RWPE2 (cell line): Measurements from ENCODE around the gene PEPD.
A peak's percentile ranks its signal among the peaks of the same experiment; 100 is the strongest.

ENCODE experiments used
- ATAC-seq: fragments of 200-7000 bp; cut with Tn5 transposase; 3 replicates; pipeline ENCODE4 v1.9.1; 2021; ENCODE audit warnings: low read depth
- DNase-seq: peaks from one replicate; pipeline ENCODE4 v3.0.0-alpha.2; 2020; ENCODE audit warnings: low spot score
- H3K27ac ChIP-seq: fragments of 450-650 bp; 2 replicates; pipeline ENCODE4 v1.5.1; 2017; ENCODE audit warnings: mild to moderate bottlenecking; ENCODE audit not compliant: poor library complexity, severe bottlenecking
- H3K27me3 ChIP-seq: fragments of 250-450 bp; sonication (Bioruptor Pico); 2 replicates; pipeline ENCODE4 v1.5.1; 2021; ENCODE audit warnings: mild to moderate bottlenecking, moderate library complexity; ENCODE audit not compliant: insufficient read depth, poor library complexity, severe bottlenecking
- H3K36me3 ChIP-seq: fragments of 250-450 bp; sonication (Bioruptor Pico); 2 replicates; pipeline ENCODE4 v1.5.1; 2020; ENCODE audit warnings: low read depth, mild to moderate bottlenecking, moderate library complexity
- H3K4me1 ChIP-seq: fragments of 250-450 bp; sonication (Bioruptor Pico); 2 replicates; pipeline ENCODE4 v1.5.1; 2021; ENCODE audit warnings: mild to moderate bottlenecking, moderate library complexity; ENCODE audit not compliant: insufficient read depth, poor library complexity, severe bottlenecking
- H3K4me3 ChIP-seq: fragments of 250-450 bp; sonication (Bioruptor Pico); 2 replicates; pipeline ENCODE4 v1.5.1; 2021; ENCODE audit warnings: mild to moderate bottlenecking, moderate library complexity; ENCODE audit not compliant: severe bottlenecking
- H3K9me3 ChIP-seq: fragments of 250-450 bp; sonication (Bioruptor Pico); 2 replicates; pipeline ENCODE4 v1.5.1; 2021; ENCODE audit warnings: mild to moderate bottlenecking, moderate library complexity; ENCODE audit not compliant: severe bottlenecking
- TF ChIP-seq, protein P1 (sequence below): fragments of 450-650 bp; IDR thresholded peaks from one replicate; pipeline ENCODE4 v1.5.1; 2017; ENCODE audit warnings: mild to moderate bottlenecking, moderate library complexity; ENCODE audit not compliant: poor library complexity, severe bottlenecking

Gene PEPD

GRCh38 chr19:33373453-33374235 lies 147.9 kb downstream of the PEPD start, which contains the start of gene CEBPG:
Gene CEBPG, plus strand, starts transcription at chr19:33373709. Its CDS starts 5,531 bp downstream, at chr19:33379240.
- TF ChIP-seq, protein P1, sequence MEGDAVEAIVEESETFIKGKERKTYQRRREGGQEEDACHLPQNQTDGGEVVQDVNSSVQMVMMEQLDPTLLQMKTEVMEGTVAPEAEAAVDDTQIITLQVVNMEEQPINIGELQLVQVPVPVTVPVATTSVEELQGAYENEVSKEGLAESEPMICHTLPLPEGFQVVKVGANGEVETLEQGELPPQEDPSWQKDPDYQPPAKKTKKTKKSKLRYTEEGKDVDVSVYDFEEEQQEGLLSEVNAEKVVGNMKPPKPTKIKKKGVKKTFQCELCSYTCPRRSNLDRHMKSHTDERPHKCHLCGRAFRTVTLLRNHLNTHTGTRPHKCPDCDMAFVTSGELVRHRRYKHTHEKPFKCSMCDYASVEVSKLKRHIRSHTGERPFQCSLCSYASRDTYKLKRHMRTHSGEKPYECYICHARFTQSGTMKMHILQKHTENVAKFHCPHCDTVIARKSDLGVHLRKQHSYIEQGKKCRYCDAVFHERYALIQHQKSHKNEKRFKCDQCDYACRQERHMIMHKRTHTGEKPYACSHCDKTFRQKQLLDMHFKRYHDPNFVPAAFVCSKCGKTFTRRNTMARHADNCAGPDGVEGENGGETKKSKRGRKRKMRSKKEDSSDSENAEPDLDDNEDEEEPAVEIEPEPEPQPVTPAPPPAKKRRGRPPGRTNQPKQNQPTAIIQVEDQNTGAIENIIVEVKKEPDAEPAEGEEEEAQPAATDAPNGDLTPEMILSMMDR = peak; percentile 47
- Histone ChIP-seq H3K9me3 (no peaks in the 10 kb centered on the region), H3K36me3 (peaks cover 25% of the 10 kb centered on the region), H3K4me1 (peaks cover 42% of the 10 kb centered on the region), H3K27ac (peak within 1 kb of the TSS; percentile 83), H3K4me3 (peak within 1 kb of the TSS; percentile 91), H3K27me3 (no peaks in the 10 kb centered on the region)
- DNase-seq (peak; percentile 88), ATAC-seq (peak; percentile 88)

- ATAC-seq (peak; percentile 4; the same call in 1 of the 3 replicates), DNase-seq (no peak)
- H3K36me3 ChIP-seq = peaks cover 11% of the 10 kb centered on the region
- peaks cover 34% of the 10 kb centered on the region for H3K4me1 ChIP-seq
- H3K27ac ChIP-seq = peak overlapping the region; percentile 74
- H3K27me3 ChIP-seq = no peaks in the 10 kb centered on the region
- no peaks in the 10 kb centered on the region for H3K9me3 ChIP-seq
- TF ChIP-seq, protein P1 = no peak
- H3K4me3 ChIP-seq = no peak overlapping the region
Observed at GRCh38 chr19:33370783-33371182, 150.8 kb downstream of the PEPD start.

DNA sequence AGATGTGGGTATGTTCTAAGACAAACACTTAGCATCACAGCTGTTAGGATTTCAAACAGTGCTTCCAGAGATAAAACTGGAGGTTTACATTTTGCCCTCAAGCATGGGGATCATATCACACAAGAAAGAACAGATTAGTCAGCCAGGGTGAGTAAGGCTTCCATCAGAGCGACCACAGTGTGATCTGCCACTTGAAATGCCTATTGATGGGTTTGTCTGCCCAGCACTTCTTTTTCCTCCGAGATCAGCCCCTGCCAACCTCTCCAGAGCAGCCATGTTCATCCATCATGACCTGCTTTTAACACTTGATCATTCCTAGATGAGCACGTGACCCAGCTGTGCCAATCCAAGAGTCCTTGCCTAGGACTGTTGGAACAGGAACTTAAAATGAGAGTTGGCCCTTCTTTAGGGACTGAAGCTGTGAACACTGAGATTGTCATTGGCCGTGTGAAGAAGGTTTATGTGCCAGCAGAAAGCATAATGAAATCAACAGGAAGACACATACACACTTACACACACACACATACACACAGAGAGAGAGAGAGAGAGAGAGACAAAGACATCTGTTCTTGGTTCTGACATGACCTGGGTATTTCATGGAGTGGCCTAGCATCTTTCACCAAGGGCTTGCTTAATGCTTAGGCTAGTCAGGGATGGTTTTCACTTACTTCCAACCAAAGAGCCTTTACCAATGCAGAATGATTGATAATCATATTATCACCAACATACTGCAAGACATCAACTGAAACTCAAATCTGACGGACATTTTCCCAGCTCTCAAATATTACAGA lies 153.3 kb downstream of the PEPD start:
- Histone ChIP-seq H3K4me1 (peaks cover 25% of the 10 kb centered on the region), H3K27ac (peak overlapping the region; percentile 69), H3K9me3 (no peaks in the 10 kb centered on the region), H3K4me3 (no peak overlapping the region), H3K36me3 (no peaks in the 10 kb centered on the region), H3K27me3 (no peaks in the 10 kb centered on the region)
- TF ChIP-seq, protein P1 = no peak
- ATAC-seq (peak; percentile 95), DNase-seq (no peak)

GRCh38 chr19:33366897-33367296 lies 154.7 kb downstream of the PEPD start:
- peaks cover 25% of the 10 kb centered on the region for H3K4me1 ChIP-seq
- H3K4me3 ChIP-seq = no peak overlapping the region
- H3K27ac ChIP-seq = no peak overlapping the region
- ATAC-seq (no peak), DNase-seq (no peak)
- TF ChIP-seq, protein P1 = no peak
- H3K9me3 ChIP-seq = no peaks in the 10 kb centered on the region
- no peaks in the 10 kb centered on the region for H3K27me3 ChIP-seq
- no peaks in the 10 kb centered on the region for H3K36me3 ChIP-seq
